Stimulated activated CD4-positive, alpha-beta T cell treated with anti-CD3 and anti-CD28 coated beads, Interleukin-4, amount 100 ng/mL, for 24 hours (primary cell): ENCODE results near the gene POLA1.

Experiments used
- DNase-seq: peaks from one replicate; pipeline ENCODE4 v3.0.0-alpha.2; 2020

POLA1 gene

GRCh38 chrX:24988314-24988713, 294.6 kb downstream of the POLA1 start:
- no peak for DNase-seq

- no peak for DNase-seq
Observed at GRCh38 chrX:24990535-24990934, 296.8 kb downstream of the POLA1 start.

- no peak for DNase-seq
Observed at GRCh38 chrX:24993879-24994278, 300.2 kb downstream of the POLA1 start.

GRCh38 chrX:24996096-24996709, 302.5 kb downstream of the POLA1 start:
- no peak for DNase-seq

GRCh38 chrX:24999511-24999910, 305.8 kb downstream of the POLA1 start:
- no peak for DNase-seq

GRCh38 chrX:25001808-25002660, 308.3 kb downstream of the POLA1 start:
- DNase-seq, result no peak

GRCh38 chrX:25002661-25003020, 308.9 kb downstream of the POLA1 start:
- DNase-seq, result no peak

- no peak for DNase-seq
Observed at GRCh38 chrX:25003066-25003849, 309.5 kb downstream of the POLA1 start.

- DNase-seq, result no peak
Observed at GRCh38 chrX:25004040-25004439, 310.3 kb downstream of the POLA1 start.

GRCh38 chrX:25004485-25005032, 310.8 kb downstream of the POLA1 start:
- no peak for DNase-seq

- no peak for DNase-seq
Observed at GRCh38 chrX:25005034-25005381, 311.3 kb downstream of the POLA1 start.

- DNase-seq, result no peak
Observed at GRCh38 chrX:25005382-25006185, 311.9 kb downstream of the POLA1 start.

GRCh38 chrX:25006586-25007058, 312.9 kb downstream of the POLA1 start:
- DNase-seq, result no peak

- no peak for DNase-seq
Observed at GRCh38 chrX:25007059-25008053, 313.6 kb downstream of the POLA1 start.

GRCh38 chrX:25009407-25009806, 315.7 kb downstream of the POLA1 start:
- DNase-seq, result no peak

GRCh38 chrX:25010784-25011588, 317.3 kb downstream of the POLA1 start:
- no peak for DNase-seq

- DNase-seq, result no peak
Observed at GRCh38 chrX:25011589-25012432, 318.1 kb downstream of the POLA1 start.

GRCh38 chrX:25012433-25012735, 318.7 kb downstream of the POLA1 start:
- no peak for DNase-seq

- DNase-seq, result no peak
Observed at GRCh38 chrX:25012793-25013631, 319.3 kb downstream of the POLA1 start.
